K562 (cell line): Measurements from ENCODE around the gene ATM. TPM values are rescaled to one million over a fixed set of nuclear protein-coding genes. Genes with fewer than 3 reads are reported as not detected.

ENCODE experiments used
- ADNP ChIP-seq: fragments of 200-800 bp; sonication (Bioruptor generic); IDR thresholded peaks from 2 replicates; pipeline ENCODE4 v1.6.1; 2016; ENCODE audit warnings: missing genetic modification characterization, missing compliant biosample characterization
- BCLAF1 ChIP-seq, 2 experiments: fragments of 450-650 bp in 1 of 2; IDR thresholded peaks; 2 replicates each; pipeline ENCODE4 v1.6.1; 2011 to 2017; ENCODE audit warnings: low read depth in 2 of 2, antibody characterized with exemption in 1 of 2, borderline replicate concordance in 1 of 2, low read length in 1 of 2, mild to moderate bottlenecking in 1 of 2, mixed read lengths in 1 of 2; ENCODE audit not compliant: control insufficient read depth in 1 of 2
- BCOR ChIP-seq: fragments of 450-650 bp; IDR thresholded peaks from 2 replicates; pipeline ENCODE4 v1.6.1; 2016
- CHD2 ChIP-seq: IDR thresholded peaks from 2 replicates; pipeline ENCODE4 v1.6.1; 2011; ENCODE audit warnings: low read depth, low read length
- MED1 ChIP-seq: sonication (generic); formaldehyde crosslinking; IDR thresholded peaks from 2 replicates; pipeline ENCODE4 v1.8.1; 2023; ENCODE audit warnings: missing genetic modification reagents, borderline replicate concordance
- NFE2 ChIP-seq: IDR thresholded peaks from 2 replicates; pipeline ENCODE4 v1.6.1; 2014; ENCODE audit warnings: antibody characterized with exemption, low read depth
- PRMT5 ChIP-seq: sonication (generic); formaldehyde crosslinking; IDR thresholded peaks from 2 replicates; pipeline ENCODE4 v1.5.0; 2020; ENCODE audit warnings: missing genetic modification reagents
- RB1 ChIP-seq: fragments of 450-650 bp; IDR thresholded peaks from 2 replicates; pipeline ENCODE4 v1.6.1; 2017; ENCODE audit warnings: low read depth, mild to moderate bottlenecking
- RNF2 ChIP-seq: sonication (generic); IDR thresholded peaks from 2 replicates; pipeline ENCODE4 v1.6.1; 2016
- SIN3A ChIP-seq, 2 experiments: fragments of 150-350 bp in 1 of 2; IDR thresholded peaks; 2 replicates each; pipeline ENCODE4 v1.6.1; 2011 to 2016; ENCODE audit warnings: borderline replicate concordance in 2 of 2, low read depth in 2 of 2, low read length in 2 of 2, mild to moderate bottlenecking in 2 of 2, moderate library complexity in 2 of 2; ENCODE audit not compliant: control insufficient read depth in 1 of 2
- TCF7 ChIP-seq: sonication (generic); IDR thresholded peaks from 2 replicates; pipeline ENCODE4 v1.6.1; 2016; ENCODE audit warnings: antibody characterized with exemption, borderline replicate concordance
- TEAD4 ChIP-seq, 2 experiments: sonication (generic) in 1 of 2; formaldehyde crosslinking in 1 of 2; IDR thresholded peaks; 2 replicates each; pipeline versions ENCODE4 v1.6.1 to v1.8.0; 2012 to 2022; ENCODE audit warnings: borderline replicate concordance in 1 of 2, inconsistent platforms in 1 of 2, low read length in 1 of 2, mild to moderate bottlenecking in 1 of 2, missing genetic modification reagents in 1 of 2
- THRB ChIP-seq: fragments of 450-650 bp; formaldehyde crosslinking; conservative IDR thresholded peaks from 2 replicates; pipeline ENCODE4 v1.4.0; 2022; ENCODE audit warnings: mild to moderate bottlenecking, missing genetic modification characterization
- ZNF146 ChIP-seq: IDR thresholded peaks from one replicate; pipeline ENCODE4 v1.6.1; 2018; ENCODE audit warnings: missing compliant biosample characterization; ENCODE audit not compliant: unreplicated experiment
- ZNF175 ChIP-seq: fragments of 200-800 bp; sonication (Bioruptor generic); IDR thresholded peaks from 2 replicates; pipeline ENCODE4 v1.6.1; 2016; ENCODE audit warnings: low read depth, mild to moderate bottlenecking, missing genetic modification characterization, missing compliant biosample characterization
- ZNF184 ChIP-seq: sonication (generic); formaldehyde crosslinking; IDR thresholded peaks from 2 replicates; pipeline ENCODE4 v1.5.0; 2020; ENCODE audit warnings: missing genetic modification reagents
- ZNF224 ChIP-seq: sonication (generic); formaldehyde crosslinking; IDR thresholded peaks from 2 replicates; pipeline ENCODE4 v1.8.0; 2022; ENCODE audit warnings: mild to moderate bottlenecking, missing genetic modification reagents
- ZNF76 ChIP-seq: fragments of 250-450 bp; sonication (Bioruptor Pico); IDR thresholded peaks from 2 replicates; pipeline ENCODE4 v1.4.0; 2020; ENCODE audit warnings: mild to moderate bottlenecking, moderate library complexity, borderline replicate concordance
- polyA plus RNA-seq, 8 experiments: library from polyadenylated mRNA; depleted of rRNA in 4 of 8; stranded (reverse) in 5 of 8; unstranded in 3 of 8; fragments of >200 nt; fragmentation: Nextera tagmentation in 2 of 8; fragmentation: Illumina TruSeq in 1 of 8; extraction: Ambion mirVana in 2 of 8; extraction: Trizol in 1 of 8; gene quantifications; 2 replicates each; pipeline versions ENCODE4 v1.2.1 to v1.2.3, GENCODE V29; 2011 to 2014; ENCODE audit warnings: inconsistent platforms in 1 of 8, missing spikeins in 1 of 8
- total RNA-seq, 7 experiments: library from RNA; depleted of rRNA in 6 of 7; stranded (reverse); fragments of >200 nt in 6 of 7; fragmentation: Illumina TruSeq in 2 of 7; extraction: Trizol in 2 of 7; gene quantifications; 2 replicates each; pipeline versions ENCODE4 v1.2.1 to v1.2.3, GENCODE V29; 2011 to 2021; ENCODE audit warnings: low replicate concordance in 1 of 7
- TF ChIP-seq, protein P1 (sequence below): fragments of 200-800 bp; sonication (Bioruptor generic); IDR thresholded peaks from 2 replicates; pipeline ENCODE4 v1.6.1; 2017; ENCODE audit warnings: missing genetic modification characterization, missing compliant biosample characterization
- TF ChIP-seq, protein P2 (sequence below): fragments of 450-650 bp; IDR thresholded peaks from 2 replicates; pipeline ENCODE4 v1.6.1; 2016; ENCODE audit warnings: low read depth, mild to moderate bottlenecking, moderate library complexity

ATM gene
- total and polyA plus RNA-seq, 9 of the 15 experiments (the other 6 are each of a cell fraction or from before 2014, with no cell fraction given): 8.3 to 46.8 (median 26.2) TPM

- TF ChIP-seq, protein P1, sequence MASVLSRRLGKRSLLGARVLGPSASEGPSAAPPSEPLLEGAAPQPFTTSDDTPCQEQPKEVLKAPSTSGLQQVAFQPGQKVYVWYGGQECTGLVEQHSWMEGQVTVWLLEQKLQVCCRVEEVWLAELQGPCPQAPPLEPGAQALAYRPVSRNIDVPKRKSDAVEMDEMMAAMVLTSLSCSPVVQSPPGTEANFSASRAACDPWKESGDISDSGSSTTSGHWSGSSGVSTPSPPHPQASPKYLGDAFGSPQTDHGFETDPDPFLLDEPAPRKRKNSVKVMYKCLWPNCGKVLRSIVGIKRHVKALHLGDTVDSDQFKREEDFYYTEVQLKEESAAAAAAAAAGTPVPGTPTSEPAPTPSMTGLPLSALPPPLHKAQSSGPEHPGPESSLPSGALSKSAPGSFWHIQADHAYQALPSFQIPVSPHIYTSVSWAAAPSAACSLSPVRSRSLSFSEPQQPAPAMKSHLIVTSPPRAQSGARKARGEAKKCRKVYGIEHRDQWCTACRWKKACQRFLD (CRISPR knock-in tag): peak; percentile 43; the same call in 1 of the 2 replicates
- TF ChIP-seq NFE2 (peak; percentile 54), CHD2 (no peak), THRB (CRISPR knock-in tag) (no peak; the same call in 1 of the 2 replicates), RNF2 (peak; percentile 39; the same call in 1 of the 2 replicates), ZNF184 (no peak), SIN3A (IDR thresholded peaks at IDR 0.05; ENCODE audit: borderline replicate concordance in 2 of 2, control insufficient read depth in 1 of 2, low read depth in 2 of 2, low read length in 2 of 2) (no peak), BCOR (peak; percentile 84), ZNF76 (no peak), BCLAF1 (IDR thresholded peaks at IDR 0.05; ENCODE audit: borderline replicate concordance in 1 of 2, control insufficient read depth in 1 of 2, low read depth in 2 of 2, low read length in 1 of 2) (no peak), RB1 (no peak), ZNF175 (CRISPR knock-in tag) (peak; percentile 74; the same call in 1 of the 2 replicates), ZNF224 (CRISPR knock-in tag) (no peak), ADNP (tag) (peak; percentile 48; the same call in 1 of the 2 replicates), MED1 (CRISPR knock-in tag) (no peak), TEAD4 (IDR thresholded peaks at IDR 0.05; ENCODE audit: low read length) (peak; percentile 98), TEAD4 (CRISPR knock-in tag; IDR thresholded peaks at IDR 0.05; ENCODE audit: borderline replicate concordance) (no peak), PRMT5 (CRISPR knock-in tag) (no peak), TCF7 (peak; percentile 43; the same call in 1 of the 2 replicates), ZNF146 (CRISPR knock-in tag) (no peak)
- TF ChIP-seq, protein P2, sequence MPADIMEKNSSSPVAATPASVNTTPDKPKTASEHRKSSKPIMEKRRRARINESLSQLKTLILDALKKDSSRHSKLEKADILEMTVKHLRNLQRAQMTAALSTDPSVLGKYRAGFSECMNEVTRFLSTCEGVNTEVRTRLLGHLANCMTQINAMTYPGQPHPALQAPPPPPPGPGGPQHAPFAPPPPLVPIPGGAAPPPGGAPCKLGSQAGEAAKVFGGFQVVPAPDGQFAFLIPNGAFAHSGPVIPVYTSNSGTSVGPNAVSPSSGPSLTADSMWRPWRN: peak; percentile 100
Observed at GRCh38 chr11:108223348-108224149, 682 bp downstream of the ATM start (continued).
